ENCODE results near the gene TLNRD1. TPM values are rescaled to one million over a fixed set of nuclear protein-coding genes. Genes with fewer than 3 reads are reported as not detected.

TLNRD1 gene
- total RNA-seq, 4 donors from 2014 or later, result 1.9 to 8.1 (median 3.3) TPM

GRCh38 chr15:81015621-81016488 lies 15.1 kb downstream of the TLNRD1 start:
- no peak for TF ChIP-seq CTCF (IDR thresholded peaks at IDR 0.05 in 4 of 5, conservative IDR thresholded peaks at IDR 0.05 in 1 of 5)
- TF ChIP-seq POLR2A (IDR thresholded peaks at IDR 0.05), result no peak
- in situ Hi-C loops (cut with MboI; ENCODE audit: low sequenced_read_pairs in 4 of 4), result no loop called here
- peak overlapping the region in 1 of 4 donors; percentile 3 for H3K27ac ChIP-seq

GRCh38 chr15:81016489-81017068 lies 15.9 kb downstream of the TLNRD1 start:
- Histone ChIP-seq H3K27me3 (no peaks in the 10 kb centered on the region), H3K4me1 (no peaks in the 10 kb centered on the region), H3K36me3 (no peaks in the 10 kb centered on the region), H3K4me3 (no peak overlapping the region), H3K27ac (peak overlapping the region in 2 of 4 donors; percentile 3 to 34), H3K9me3 (no peaks in the 10 kb centered on the region)
- DNase-seq, result no peak
- TF ChIP-seq POLR2A (IDR thresholded peaks at IDR 0.05) (no peak), CTCF (IDR thresholded peaks at IDR 0.05 in 4 of 5, conservative IDR thresholded peaks at IDR 0.05 in 1 of 5) (no peak)
- in situ Hi-C loops (cut with MboI; ENCODE audit: low sequenced_read_pairs in 4 of 4) (no loop called here), intact Hi-C loops (cut with DNase I; ENCODE audit: low total_unique reads) (no loop called here)
- peak; percentile 76 to 82 for ATAC-seq

More at GRCh38 chr15:81015621-81016488, 15.1 kb downstream of the TLNRD1 start:
- H3K4me1 ChIP-seq, result no peaks in the 10 kb centered on the region
- intact Hi-C loops (cut with DNase I; ENCODE audit: low total_unique reads), result no loop called here
- ATAC-seq (peak; percentile 17 to 49), DNase-seq (no peak)
- H3K36me3 ChIP-seq, result no peaks in the 10 kb centered on the region
- no peaks in the 10 kb centered on the region for H3K27me3 ChIP-seq
- no peaks in the 10 kb centered on the region for H3K9me3 ChIP-seq
- H3K4me3 ChIP-seq, result no peak overlapping the region

- no peak overlapping the region for H3K4me3 ChIP-seq
- no peaks in the 10 kb centered on the region for H3K27me3 ChIP-seq
- no peak overlapping the region for H3K27ac ChIP-seq
- TF ChIP-seq CTCF (IDR thresholded peaks at IDR 0.05 in 4 of 5, conservative IDR thresholded peaks at IDR 0.05 in 1 of 5), result no peak
- no peak for TF ChIP-seq POLR2A (IDR thresholded peaks at IDR 0.05)
- H3K9me3 ChIP-seq, result no peaks in the 10 kb centered on the region
- peaks cover 0 to 2% of the 10 kb centered on the region in 2 donors for H3K4me1 ChIP-seq
- intact Hi-C loops (cut with DNase I; ENCODE audit: low total_unique reads) (no loop called here), in situ Hi-C loops (cut with MboI; ENCODE audit: low sequenced_read_pairs in 4 of 4) (no loop called here)
- DNase-seq, result no peak
- H3K36me3 ChIP-seq, result no peaks in the 10 kb centered on the region
- ATAC-seq, result no peak
These were observed 17.5 kb downstream of the TLNRD1 start for GRCh38 chr15:81018197-81018596.

- in situ Hi-C loops (cut with MboI; ENCODE audit: low sequenced_read_pairs in 4 of 4) (no loop called here), intact Hi-C loops (cut with DNase I; ENCODE audit: low total_unique reads) (no loop called here)
- TF ChIP-seq POLR2A (IDR thresholded peaks at IDR 0.05) (no peak), CTCF (IDR thresholded peaks at IDR 0.05 in 4 of 5, conservative IDR thresholded peaks at IDR 0.05 in 1 of 5) (no peak)
- Histone ChIP-seq H3K4me3 (no peak overlapping the region), H3K9me3 (no peaks in the 10 kb centered on the region), H3K27ac (no peak overlapping the region), H3K36me3 (no peaks in the 10 kb centered on the region), H3K27me3 (no peaks in the 10 kb centered on the region), H3K4me1 (peaks cover 10 to 11% of the 10 kb centered on the region in 2 donors)
- DNase-seq (no peak), ATAC-seq (no peak)
These were observed 20.6 kb downstream of the TLNRD1 start for GRCh38 chr15:81021321-81021720.

Measured in gastrocnemius medialis (tissue), 4 donors.